CD14-positive monocyte (primary cell): ENCODE results near the gene NUDT13. TPM values are rescaled to one million over a fixed set of nuclear protein-coding genes. Genes with fewer than 3 reads are reported as not detected.

ENCODE experiments used
- DNase-seq, 3 donors: peaks; one replicate each; pipeline ENCODE4 v3.0.0-alpha.2; 2011 to 2022
- H2AFZ ChIP-seq: 2 replicates; pipeline ENCODE4 v1.6.0; 2012; ENCODE audit warnings: mild to moderate bottlenecking, low read depth, low read length, inconsistent platforms; ENCODE audit not compliant: insufficient read depth, poor library complexity, severe bottlenecking
- H3K27ac ChIP-seq, 2 donors: 1 replicate in 1 of 2; 2 replicates in 1 of 2; pipeline ENCODE4 v1.5.1; 2012 to 2013; ENCODE audit warnings: low read length in 2 of 2, control low read depth in 1 of 2, inconsistent platforms in 1 of 2, low read depth in 1 of 2, mild to moderate bottlenecking in 1 of 2
- H3K27me3 ChIP-seq, 2 donors: one replicate each; pipeline versions ENCODE4 v1.6.0 to v1.6.1; 2011 to 2013; ENCODE audit warnings: low read length in 2 of 2; ENCODE audit not compliant: control insufficient read depth in 2 of 2, insufficient read depth in 2 of 2
- H3K36me3 ChIP-seq, 2 donors: replicated peaks in 1 of 2; 1 replicate in 1 of 2; 2 replicates in 1 of 2; pipeline versions ENCODE4 v1.5.1 to v1.6.1; 2012 to 2013; ENCODE audit warnings: low read length in 2 of 2, control low read depth in 1 of 2, inconsistent platforms in 1 of 2, mild to moderate bottlenecking in 1 of 2; ENCODE audit not compliant: insufficient read depth in 2 of 2, control insufficient read depth in 1 of 2
- H3K4me1 ChIP-seq, 2 donors: 1 replicate in 1 of 2; 2 replicates in 1 of 2; pipeline versions ENCODE4 v1.5.1 to v1.6.1; 2012 to 2013; ENCODE audit warnings: low read length in 2 of 2, control low read depth in 1 of 2, inconsistent platforms in 1 of 2, mild to moderate bottlenecking in 1 of 2, moderate library complexity in 1 of 2; ENCODE audit not compliant: insufficient read depth in 2 of 2, control insufficient read depth in 1 of 2
- H3K4me2 ChIP-seq: replicated peaks from 2 replicates; pipeline ENCODE3; 2012; ENCODE audit warnings: low read length, moderate library complexity, mild to moderate bottlenecking; ENCODE audit not compliant: poor library complexity, severe bottlenecking; ENCODE audit errors: extremely low read depth
- H3K4me3 ChIP-seq, 3 experiments: fragments of 200-600 bp in 1 of 3; sonication (generic) in 1 of 3; replicated peaks in 1 of 3; 1 replicate in 2 of 3; 2 replicates in 1 of 3; pipeline ENCODE4 v1.5.1; 2011 to 2013; ENCODE audit warnings: low read length in 3 of 3, mild to moderate bottlenecking in 3 of 3, control low read depth in 2 of 3, low read depth in 2 of 3, inconsistent platforms in 1 of 3, moderate library complexity in 1 of 3
- H3K79me2 ChIP-seq: 2 replicates; pipeline ENCODE4 v1.6.0; 2012; ENCODE audit warnings: mild to moderate bottlenecking, control low read depth, inconsistent platforms, low read length, moderate library complexity; ENCODE audit not compliant: insufficient read depth
- H3K9ac ChIP-seq: 2 replicates; pipeline ENCODE4 v1.6.0; 2017; ENCODE audit warnings: low read length, mild to moderate bottlenecking; ENCODE audit not compliant: insufficient read depth, poor library complexity, severe bottlenecking
- H3K9me3 ChIP-seq, 2 donors: replicated peaks in 1 of 2; 1 replicate in 1 of 2; 2 replicates in 1 of 2; pipeline versions ENCODE4 v1.5.1 to v1.6.1; 2012 to 2013; ENCODE audit warnings: low read length in 2 of 2, control low read depth in 1 of 2; ENCODE audit not compliant: control insufficient read depth in 1 of 2, insufficient read depth in 1 of 2
- H4K20me1 ChIP-seq: 2 replicates; pipeline ENCODE4 v1.6.0; 2012; ENCODE audit warnings: mild to moderate bottlenecking, low read length, control low read depth, moderate library complexity; ENCODE audit not compliant: insufficient read depth
- H3K27ac Mint-ChIP-seq, 7 donors: one replicate each; pipeline ENCODE4 v1.8.0; 2020; ENCODE audit warnings: mild to moderate bottlenecking in 7 of 7, mixed read lengths in 7 of 7, moderate library complexity in 6 of 7, inconsistent platforms in 2 of 7
- H3K27me3 Mint-ChIP-seq, 3 donors: one replicate each; pipeline ENCODE4 v1.8.0; 2021 to 2022; ENCODE audit warnings: low read depth in 3 of 3, mild to moderate bottlenecking in 3 of 3, mixed read lengths in 3 of 3, moderate library complexity in 3 of 3, inconsistent platforms in 1 of 3
- H3K36me3 Mint-ChIP-seq, 2 donors: one replicate each; pipeline ENCODE4 v1.8.0; 2020; ENCODE audit warnings: mixed read lengths in 2 of 2, inconsistent platforms in 1 of 2, mild to moderate bottlenecking in 1 of 2
- H3K4me1 Mint-ChIP-seq: one replicate; pipeline ENCODE4 v1.8.0; 2020; ENCODE audit warnings: mild to moderate bottlenecking, mixed read lengths
- H3K4me3 Mint-ChIP-seq, 2 donors: one replicate each; pipeline ENCODE4 v1.8.0; 2020; ENCODE audit warnings: mild to moderate bottlenecking in 2 of 2, mixed read lengths in 2 of 2, moderate library complexity in 1 of 2
- H3K9me3 Mint-ChIP-seq, 7 donors: one replicate each; pipeline ENCODE4 v1.8.0; 2020 to 2022; ENCODE audit warnings: mixed read lengths in 7 of 7, mild to moderate bottlenecking in 6 of 7, moderate library complexity in 6 of 7, inconsistent platforms in 2 of 7
- CTCF ChIP-seq: fragments of 200-600 bp; IDR thresholded peaks from one replicate; pipeline ENCODE4 v1.8.0; 2022; ENCODE audit warnings: antibody characterized with exemption, mild to moderate bottlenecking
- WGBS: methylation state at CpG from one replicate; pipeline ENCODE4 v1.1.5; 2013; ENCODE audit warnings: missing lambda C conversion rate; ENCODE audit not compliant: insufficient coverage; 5-methylcytosine and 5-hydroxymethylcytosine counted together
- intact Hi-C, 2 donors: fragments of 100-400 bp; cut with micrococcal nuclease; formaldehyde crosslinking; loops; one replicate each; pipeline versions ENCODE4 v1.15.0 to v1.15.1; 2023
- polyA plus RNA-seq, 3 donors: library from polyadenylated mRNA; depleted of rRNA in 1 of 3; unstranded in 2 of 3; stranded (reverse) in 1 of 3; fragments of 300-500 nt in 2 of 3; fragments of >200 nt in 1 of 3; fragmentation: Illumina TruSeq in 2 of 3; gene quantifications; 1 replicate in 2 of 3; 2 replicates in 1 of 3; pipeline ENCODE4 v1.2.3, GENCODE V29; 2012 to 2021

NUDT13 gene
- polyA plus RNA-seq, 3 donors, result 0.69 to 4.5 (median 1.0) TPM

- Histone ChIP-seq H3K4me3 (peak overlapping the region; percentile 58 to 98 (median 93)), H3K36me3 (peaks cover 11% of the 10 kb centered on the region in 2 donors), H3K4me1 (peaks cover 16 to 26% of the 10 kb centered on the region in 2 donors), H3K79me2 (peaks cover 48% of the 10 kb centered on the region), H3K9me3 (no peaks in the 10 kb centered on the region), H3K27ac (peak overlapping the region; percentile 92 to 96), H4K20me1 (peaks cover 27% of the 10 kb centered on the region), H2AFZ (peak overlapping the region; percentile 88), H3K9ac (peak overlapping the region; percentile 87), H3K27me3 (no peaks in the 10 kb centered on the region), H3K4me2 (peak overlapping the region; percentile 95)
- Mint-ChIP-seq H3K27ac (peak overlapping the region; percentile 87 to 97 (median 95)), H3K4me1 (peaks cover 28% of the 10 kb centered on the region), H3K4me3 (peak overlapping the region; percentile 95 to 96), H3K27me3 (no peaks in the 10 kb centered on the region), H3K9me3 (no peaks in the 10 kb centered on the region), H3K36me3 (peaks cover 11 to 14% of the 10 kb centered on the region in 2 donors)
- TF ChIP-seq CTCF, result no peak
- DNase-seq, result peak; percentile 40 to 77 (median 62)
- WGBS, result 0% methylated on average over 29 of the region's 29 CpGs
- intact Hi-C loops, result loop anchor here (5.0 to 10.0 kb wide), 3 partner anchors 49 to 151 kb away; partner anchors contain the start of genes DNAJC9 (in 1 of the 2), ECD (in 1 of the 2) and FAM149B1 (in 1 of the 2)
Observed at GRCh38 chr10:73096041-73096448, 14.2 kb upstream of the NUDT13 start.

GRCh38 chr10:73096449-73097304 lies 13.6 kb upstream of the NUDT13 start, which contains the start of gene P4HA1:
Gene P4HA1 (minus strand): TSS chr10:73096866. CDS start chr10:73074883, 21,983 bp downstream.
- Histone ChIP-seq H3K79me2 (peaks cover 42% of the 10 kb centered on the region), H3K4me3 (peak within 1 kb of the TSS; percentile 58 to 98 (median 93)), H3K36me3 (peaks cover 11% of the 10 kb centered on the region in 2 donors), H3K4me2 (peak within 1 kb of the TSS; percentile 95), H3K27me3 (no peaks in the 10 kb centered on the region), H4K20me1 (peaks cover 20% of the 10 kb centered on the region), H3K9ac (peak within 1 kb of the TSS; percentile 87), H2AFZ (peak within 1 kb of the TSS; percentile 88), H3K9me3 (no peaks in the 10 kb centered on the region), H3K27ac (peak within 1 kb of the TSS; percentile 92 to 96), H3K4me1 (peaks cover 13 to 21% of the 10 kb centered on the region in 2 donors)
- Mint-ChIP-seq H3K27ac (peak within 1 kb of the TSS; percentile 87 to 97 (median 95)), H3K4me3 (peak within 1 kb of the TSS; percentile 95 to 96), H3K9me3 (no peaks in the 10 kb centered on the region), H3K27me3 (no peaks in the 10 kb centered on the region), H3K36me3 (peaks cover 13 to 14% of the 10 kb centered on the region in 2 donors), H3K4me1 (peaks cover 23% of the 10 kb centered on the region)
- intact Hi-C loops, result loop anchor here (5.0 to 10.0 kb wide), 3 partner anchors 48 to 151 kb away; partner anchors contain the start of genes DNAJC9 (in 1 of the 2), ECD (in 1 of the 2) and FAM149B1 (in 1 of the 2)
- under 1% methylated on average over 70 of the region's 75 CpGs for WGBS
- peak; percentile 98 to 99 (median 99) for DNase-seq
- peak; percentile 79 for TF ChIP-seq CTCF
